Measurements from ENCODE around the gene SRSF8. TPM values are rescaled to one million over a fixed set of nuclear protein-coding genes. Genes with fewer than 3 reads are reported as not detected.

Gene SRSF8
- total RNA-seq, 4 donors from 2014 or later: 24.3 to 70.6 (median 32.9) TPM

DNA sequence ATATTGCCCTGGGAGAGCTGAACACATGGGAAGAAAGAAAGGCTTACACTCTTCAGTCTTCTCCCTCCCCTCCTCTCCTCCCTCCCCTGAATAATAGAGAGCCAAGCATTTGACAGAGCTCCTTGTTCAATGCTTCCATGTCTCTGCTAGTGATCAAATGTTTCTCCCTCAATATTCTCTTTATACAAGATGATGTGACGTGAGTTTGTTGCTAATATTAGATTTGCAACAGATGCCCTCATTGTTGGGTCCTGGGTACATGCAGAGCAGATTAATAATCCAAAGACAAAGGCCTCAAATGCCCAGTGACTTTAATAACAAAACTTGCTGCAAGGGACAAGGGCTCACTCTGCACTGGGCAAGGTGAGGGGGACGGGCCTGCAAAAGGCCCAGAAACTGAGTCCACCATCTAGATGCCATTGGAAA is 15.9 kb downstream of the SRSF8 start:
- H3K4me1 ChIP-seq: no peaks in the 10 kb centered on the region
- TF ChIP-seq POLR2A (IDR thresholded peaks at IDR 0.05) (no peak), CTCF (IDR thresholded peaks at IDR 0.05) (no peak)
- intact Hi-C loops (cut with DNase I; ENCODE audit: low total_unique reads): no loop called here
- no peaks in the 10 kb centered on the region for H3K27me3 ChIP-seq
- no peaks in the 10 kb centered on the region for H3K9me3 ChIP-seq
- no peak overlapping the region for H3K4me3 ChIP-seq
- H3K36me3 ChIP-seq: no peaks in the 10 kb centered on the region
- H3K27ac ChIP-seq: peak overlapping the region in 1 of 2 donors; percentile 43
- no peak for DNase-seq

DNA sequence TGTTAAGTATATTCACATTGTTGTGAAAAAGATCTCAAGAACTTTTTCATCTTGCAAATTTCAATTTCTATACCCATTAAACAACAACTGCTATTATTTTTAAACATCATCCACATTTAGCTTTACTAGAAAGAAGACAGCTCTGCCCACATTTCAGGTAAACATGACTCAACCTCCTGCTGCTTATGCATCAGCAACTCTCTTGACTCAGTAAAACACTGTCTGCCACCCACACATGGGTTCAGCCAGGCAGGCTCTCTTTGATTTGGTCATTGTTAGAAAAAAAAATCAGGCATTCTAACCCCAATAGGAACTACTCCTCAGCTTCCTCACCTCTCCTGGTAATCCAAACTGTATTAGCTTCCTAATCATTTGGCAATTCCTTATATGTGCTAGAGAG is 17.8 kb downstream of the SRSF8 start:
- H3K9me3 ChIP-seq: no peaks in the 10 kb centered on the region
- intact Hi-C loops (cut with DNase I; ENCODE audit: low total_unique reads): no loop called here
- no peak overlapping the region for H3K4me3 ChIP-seq
- H3K4me1 ChIP-seq: no peaks in the 10 kb centered on the region
- DNase-seq: no peak
- no peaks in the 10 kb centered on the region for H3K36me3 ChIP-seq
- TF ChIP-seq CTCF (IDR thresholded peaks at IDR 0.05): no peak
- TF ChIP-seq POLR2A (IDR thresholded peaks at IDR 0.05): no peak
- H3K27ac ChIP-seq: no peak overlapping the region
- no peaks in the 10 kb centered on the region for H3K27me3 ChIP-seq

GRCh38 chr11:95085117-95085816 is 18.5 kb downstream of the SRSF8 start:
- intact Hi-C loops (cut with DNase I; ENCODE audit: low total_unique reads): no loop called here

DNA sequence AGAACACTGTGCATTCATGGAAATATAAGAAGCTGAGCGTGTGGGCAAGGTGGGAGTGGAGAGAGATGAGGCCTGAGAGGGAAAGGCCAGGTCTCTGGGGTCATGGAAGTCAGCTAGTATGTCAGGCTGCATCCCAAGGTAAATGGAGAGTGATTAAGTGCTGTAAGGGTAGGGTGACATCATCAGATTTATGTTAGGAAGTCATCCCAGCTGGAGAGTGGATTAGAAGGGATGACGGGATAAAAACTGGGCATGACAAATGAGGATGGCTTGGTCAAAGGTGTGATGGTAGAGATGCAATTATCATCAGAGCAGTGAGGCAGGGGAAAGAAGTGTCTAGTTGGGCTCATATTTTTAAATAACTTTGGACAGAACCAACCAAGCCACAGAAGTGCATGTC is 19.4 kb downstream of the SRSF8 start:
- no peaks in the 10 kb centered on the region for H3K9me3 ChIP-seq
- TF ChIP-seq CTCF (IDR thresholded peaks at IDR 0.05) (no peak), POLR2A (IDR thresholded peaks at IDR 0.05) (no peak)
- H3K4me3 ChIP-seq: no peak overlapping the region
- no peaks in the 10 kb centered on the region for H3K27me3 ChIP-seq
- intact Hi-C loops (cut with DNase I; ENCODE audit: low total_unique reads): no loop called here
- H3K27ac ChIP-seq: no peak overlapping the region
- H3K4me1 ChIP-seq: no peaks in the 10 kb centered on the region
- no peaks in the 10 kb centered on the region for H3K36me3 ChIP-seq
- DNase-seq: no peak

More at GRCh38 chr11:95085117-95085816, 18.5 kb downstream of the SRSF8 start:
- DNase-seq: no peak
- Histone ChIP-seq H3K9me3 (no peaks in the 10 kb centered on the region), H3K36me3 (no peaks in the 10 kb centered on the region), H3K27ac (no peak overlapping the region), H3K4me1 (no peaks in the 10 kb centered on the region), H3K4me3 (no peak overlapping the region), H3K27me3 (no peaks in the 10 kb centered on the region)
- no peak for TF ChIP-seq CTCF (IDR thresholded peaks at IDR 0.05)
- no peak for TF ChIP-seq POLR2A (IDR thresholded peaks at IDR 0.05)

GRCh38 chr11:95086836-95087570 is 20.3 kb downstream of the SRSF8 start:
- no peaks in the 10 kb centered on the region for H3K27me3 ChIP-seq
- H3K9me3 ChIP-seq: no peaks in the 10 kb centered on the region
- H3K4me3 ChIP-seq: no peak overlapping the region
- TF ChIP-seq POLR2A (IDR thresholded peaks at IDR 0.05) (no peak), CTCF (IDR thresholded peaks at IDR 0.05) (no peak)
- H3K4me1 ChIP-seq: no peaks in the 10 kb centered on the region
- H3K27ac ChIP-seq: no peak overlapping the region
- DNase-seq: no peak
- intact Hi-C loops (cut with DNase I; ENCODE audit: low total_unique reads): no loop called here
- no peaks in the 10 kb centered on the region for H3K36me3 ChIP-seq

All from uterus (tissue), 4 donors.